Measurements from ENCODE around the gene BCL7B. TPM values are rescaled to one million over a fixed set of nuclear protein-coding genes. Genes with fewer than 3 reads are reported as not detected.
A peak's percentile ranks its signal among the peaks of the same experiment; 100 is the strongest.
"Not testable (repeated sequence)": the region's sequence is repeated elsewhere in the genome, so short reads cannot be mapped to it uniquely, and the experiment has no call there.

Gene BCL7B
- total and polyA plus RNA-seq, 2 donors = 13.3 to 54.9 TPM

GRCh38 chr7:73566431-73566830 is 8.9 kb upstream of the BCL7B start:
- not testable (repeated sequence) for H3K27ac ChIP-seq (ENCODE audit: low read depth in 1 of 2, low read length in 1 of 2); H3K9me3 ChIP-seq (ENCODE audit: control insufficient read depth in 2 of 2, insufficient read depth in 1 of 2, low read length in 1 of 2); DNase-seq (ENCODE audit: low read depth in 6 of 9, low spot score in 9 of 9)

GRCh38 chr7:73565675-73566340 is 8.3 kb upstream of the BCL7B start:
- DNase-seq (ENCODE audit: low read depth in 6 of 9, low spot score in 9 of 9) = no peak
- Histone ChIP-seq H3K4me1 (ENCODE audit: control insufficient read depth in 2 of 2, insufficient read depth in 2 of 2, low read length in 2 of 2) (peaks cover 11 to 15% of the 10 kb centered on the region in 2 donors), H3K27me3 (ENCODE audit: control insufficient read depth in 2 of 2, insufficient read depth in 1 of 2, low read length in 1 of 2) (no peaks in the 10 kb centered on the region), H3K27ac (ENCODE audit: low read depth in 1 of 2, low read length in 1 of 2) (no peak overlapping the region), H3K9me3 (ENCODE audit: control insufficient read depth in 2 of 2, insufficient read depth in 1 of 2, low read length in 1 of 2) (no peaks in the 10 kb centered on the region), H3K4me3 (ENCODE audit: low read length in 2 of 2) (no peak overlapping the region), H3K36me3 (ENCODE audit: control insufficient read depth in 2 of 2, insufficient read depth in 2 of 2, low read length in 1 of 2) (peaks cover 11 to 13% of the 10 kb centered on the region in 2 donors)
- 64% methylated on average over 7 of the region's 7 CpGs for WGBS

More at GRCh38 chr7:73566431-73566830, 8.9 kb upstream of the BCL7B start:
- H3K27me3 ChIP-seq (ENCODE audit: control insufficient read depth in 2 of 2, insufficient read depth in 1 of 2, low read length in 1 of 2); H3K4me3 ChIP-seq (ENCODE audit: low read length in 2 of 2): not testable (repeated sequence)
- peaks cover 17 to 19% of the 10 kb centered on the region in 2 donors for H3K36me3 ChIP-seq (ENCODE audit: control insufficient read depth in 2 of 2, insufficient read depth in 2 of 2, low read length in 1 of 2)
- H3K4me1 ChIP-seq (ENCODE audit: control insufficient read depth in 2 of 2, insufficient read depth in 2 of 2, low read length in 2 of 2) = peaks cover 11 to 15% of the 10 kb centered on the region in 2 donors

- H3K4me1 ChIP-seq (ENCODE audit: control insufficient read depth in 2 of 2, insufficient read depth in 2 of 2, low read length in 2 of 2) = peaks cover 12 to 24% of the 10 kb centered on the region in 2 donors
- WGBS = 81% methylated on average over 11 of the region's 11 CpGs
- no peaks in the 10 kb centered on the region for H3K27me3 ChIP-seq (ENCODE audit: control insufficient read depth in 2 of 2, insufficient read depth in 1 of 2, low read length in 1 of 2)
- no peak for DNase-seq (ENCODE audit: low read depth in 6 of 9, low spot score in 9 of 9)
- H3K4me3 ChIP-seq (ENCODE audit: low read length in 2 of 2) = no peak overlapping the region
- H3K36me3 ChIP-seq (ENCODE audit: control insufficient read depth in 2 of 2, insufficient read depth in 2 of 2, low read length in 1 of 2) = peaks cover 0 to 5% of the 10 kb centered on the region in 2 donors
- no peaks in the 10 kb centered on the region for H3K9me3 ChIP-seq (ENCODE audit: control insufficient read depth in 2 of 2, insufficient read depth in 1 of 2, low read length in 1 of 2)
- no peak overlapping the region for H3K27ac ChIP-seq (ENCODE audit: low read depth in 1 of 2, low read length in 1 of 2)
Observed at GRCh38 chr7:73560109-73560835, 2.8 kb upstream of the BCL7B start.

- H3K27ac ChIP-seq (ENCODE audit: low read depth in 1 of 2, low read length in 1 of 2) = peak overlapping the region; percentile 92 to 96
- no peaks in the 10 kb centered on the region for H3K9me3 ChIP-seq (ENCODE audit: control insufficient read depth in 2 of 2, insufficient read depth in 1 of 2, low read length in 1 of 2)
- 0% methylated on average over 36 of the region's 36 CpGs for WGBS
- no peaks in the 10 kb centered on the region for H3K27me3 ChIP-seq (ENCODE audit: control insufficient read depth in 2 of 2, insufficient read depth in 1 of 2, low read length in 1 of 2)
- peaks cover 12 to 26% of the 10 kb centered on the region in 2 donors for H3K36me3 ChIP-seq (ENCODE audit: control insufficient read depth in 2 of 2, insufficient read depth in 2 of 2, low read length in 1 of 2)
- H3K4me3 ChIP-seq (ENCODE audit: low read length in 2 of 2) = peak overlapping the region; percentile 65 to 87
- peak; percentile 50 to 93 (median 82) for DNase-seq (ENCODE audit: low read depth in 6 of 9, low spot score in 9 of 9)
- peaks cover 12 to 19% of the 10 kb centered on the region in 2 donors for H3K4me1 ChIP-seq (ENCODE audit: control insufficient read depth in 2 of 2, insufficient read depth in 2 of 2, low read length in 2 of 2)
Observed at GRCh38 chr7:73557108-73557396, 438 bp downstream of the BCL7B start.

GRCh38 chr7:73556208-73557107 is 1.0 kb downstream of the BCL7B start:
- H3K9me3 ChIP-seq (ENCODE audit: control insufficient read depth in 2 of 2, insufficient read depth in 1 of 2, low read length in 1 of 2) = no peaks in the 10 kb centered on the region
- peaks cover 12 to 19% of the 10 kb centered on the region in 2 donors for H3K4me1 ChIP-seq (ENCODE audit: control insufficient read depth in 2 of 2, insufficient read depth in 2 of 2, low read length in 2 of 2)
- H3K27ac ChIP-seq (ENCODE audit: low read depth in 1 of 2, low read length in 1 of 2) = peak overlapping the region; percentile 78 to 96
- H3K27me3 ChIP-seq (ENCODE audit: control insufficient read depth in 2 of 2, insufficient read depth in 1 of 2, low read length in 1 of 2) = no peaks in the 10 kb centered on the region
- H3K4me3 ChIP-seq (ENCODE audit: low read length in 2 of 2) = peak overlapping the region; percentile 65 to 87
- 34% methylated on average over 28 of the region's 28 CpGs for WGBS
- no peak for DNase-seq (ENCODE audit: low read depth in 6 of 9, low spot score in 9 of 9)
- H3K36me3 ChIP-seq (ENCODE audit: control insufficient read depth in 2 of 2, insufficient read depth in 2 of 2, low read length in 1 of 2) = peaks cover 18 to 30% of the 10 kb centered on the region in 2 donors

GRCh38 chr7:73555411-73555982 is 2.0 kb downstream of the BCL7B start:
- no peak for DNase-seq (ENCODE audit: low read depth in 6 of 9, low spot score in 9 of 9)
- Histone ChIP-seq H3K27me3 (ENCODE audit: control insufficient read depth in 2 of 2, insufficient read depth in 1 of 2, low read length in 1 of 2) (no peaks in the 10 kb centered on the region), H3K27ac (ENCODE audit: low read depth in 1 of 2, low read length in 1 of 2) (no peak overlapping the region), H3K9me3 (ENCODE audit: control insufficient read depth in 2 of 2, insufficient read depth in 1 of 2, low read length in 1 of 2) (no peaks in the 10 kb centered on the region), H3K4me1 (ENCODE audit: control insufficient read depth in 2 of 2, insufficient read depth in 2 of 2, low read length in 2 of 2) (peaks cover 12 to 19% of the 10 kb centered on the region in 2 donors), H3K36me3 (ENCODE audit: control insufficient read depth in 2 of 2, insufficient read depth in 2 of 2, low read length in 1 of 2) (peaks cover 23 to 38% of the 10 kb centered on the region in 2 donors), H3K4me3 (ENCODE audit: low read length in 2 of 2) (no peak overlapping the region)
- 97% methylated on average over 6 of the region's 6 CpGs for WGBS

GRCh38 chr7:73550093-73550492 is 7.4 kb downstream of the BCL7B start:
- WGBS = 97% methylated on average over 5 of the region's 5 CpGs
- not testable (repeated sequence) for H3K4me1 ChIP-seq (ENCODE audit: control insufficient read depth in 2 of 2, insufficient read depth in 2 of 2, low read length in 2 of 2); H3K9me3 ChIP-seq (ENCODE audit: control insufficient read depth in 2 of 2, insufficient read depth in 1 of 2, low read length in 1 of 2); H3K27me3 ChIP-seq (ENCODE audit: control insufficient read depth in 2 of 2, insufficient read depth in 1 of 2, low read length in 1 of 2); H3K27ac ChIP-seq (ENCODE audit: low read depth in 1 of 2, low read length in 1 of 2); H3K4me3 ChIP-seq (ENCODE audit: low read length in 2 of 2); DNase-seq (ENCODE audit: low read depth in 6 of 9, low spot score in 9 of 9)
- H3K36me3 ChIP-seq (ENCODE audit: control insufficient read depth in 2 of 2, insufficient read depth in 2 of 2, low read length in 1 of 2) = peaks cover 43 to 55% of the 10 kb centered on the region in 2 donors

GRCh38 chr7:73549176-73549575 is 8.3 kb downstream of the BCL7B start:
- H3K4me1 ChIP-seq (ENCODE audit: control insufficient read depth in 2 of 2, insufficient read depth in 2 of 2, low read length in 2 of 2) = no peaks in the 10 kb centered on the region
- no peak overlapping the region for H3K4me3 ChIP-seq (ENCODE audit: low read length in 2 of 2)
- DNase-seq (ENCODE audit: low read depth in 6 of 9, low spot score in 9 of 9) = no peak
- peaks cover 0 to 3% of the 10 kb centered on the region in 2 donors for H3K9me3 ChIP-seq (ENCODE audit: control insufficient read depth in 2 of 2, insufficient read depth in 1 of 2, low read length in 1 of 2)
- no peaks in the 10 kb centered on the region for H3K27me3 ChIP-seq (ENCODE audit: control insufficient read depth in 2 of 2, insufficient read depth in 1 of 2, low read length in 1 of 2)
- peaks cover 41 to 51% of the 10 kb centered on the region in 2 donors for H3K36me3 ChIP-seq (ENCODE audit: control insufficient read depth in 2 of 2, insufficient read depth in 2 of 2, low read length in 1 of 2)
- WGBS = 97% methylated on average over 4 of the region's 4 CpGs
- H3K27ac ChIP-seq (ENCODE audit: low read depth in 1 of 2, low read length in 1 of 2) = no peak overlapping the region

Data from thymus (tissue), 11 donors.